Smooth muscle cell (in vitro differentiated cells): ENCODE measurements around the gene LZTFL1. TPM values are rescaled to one million over a fixed set of nuclear protein-coding genes. Genes with fewer than 3 reads are reported as not detected.

Source experiments
- DNase-seq: peaks from one replicate; lab custom pipeline; 2025; ENCODE audit not compliant: unreplicated experiment; lab: John Stamatoyannopoulos, UW
- H2AFZ ChIP-seq: fragments of 200-600 bp; sonication (generic); 2 replicates; pipeline ENCODE4 v1.6.0; 2016; ENCODE audit warnings: antibody characterized with exemption, low read depth, mild to moderate bottlenecking
- H3F3A ChIP-seq: fragments of 200-600 bp; sonication (generic); 2 replicates; pipeline ENCODE4 v1.6.0; 2017; ENCODE audit warnings: antibody characterized with exemption, low read depth
- H3K27ac ChIP-seq: fragments of 200-600 bp; sonication (generic); 2 replicates; pipeline ENCODE4 v1.5.1; 2016; ENCODE audit warnings: low read depth, mild to moderate bottlenecking
- H3K27me3 ChIP-seq: fragments of 200-600 bp; sonication (generic); 2 replicates; pipeline ENCODE4 v1.6.1; 2016; ENCODE audit warnings: low read depth, mild to moderate bottlenecking
- H3K36me3 ChIP-seq: fragments of 200-600 bp; sonication (generic); 2 replicates; pipeline ENCODE4 v1.5.1; 2016; ENCODE audit warnings: low read depth
- H3K4me1 ChIP-seq: fragments of 200-600 bp; sonication (generic); 2 replicates; pipeline ENCODE4 v1.5.1; 2016; ENCODE audit warnings: low read depth
- H3K4me2 ChIP-seq: fragments of 200-600 bp; sonication (generic); 2 replicates; pipeline ENCODE4 v1.6.0; 2016; ENCODE audit warnings: mild to moderate bottlenecking
- H3K4me3 ChIP-seq: fragments of 200-600 bp; sonication (generic); 2 replicates; pipeline ENCODE4 v1.5.1; 2016; ENCODE audit warnings: mild to moderate bottlenecking
- H3K79me2 ChIP-seq: fragments of 200-600 bp; sonication (generic); 2 replicates; pipeline ENCODE4 v1.6.0; 2016; ENCODE audit warnings: low read depth, mild to moderate bottlenecking
- H3K9ac ChIP-seq: fragments of 200-600 bp; sonication (generic); 2 replicates; pipeline ENCODE4 v1.6.0; 2016; ENCODE audit warnings: low read depth
- H3K9me3 ChIP-seq: fragments of 200-600 bp; sonication (generic); replicated peaks from 2 replicates; pipeline ENCODE4 v1.5.1; 2016; ENCODE audit warnings: low read depth
- H4K20me1 ChIP-seq: fragments of 200-600 bp; sonication (generic); 2 replicates; pipeline ENCODE4 v1.6.0; 2016; ENCODE audit warnings: low read depth
- CTCF ChIP-seq: fragments of 200-600 bp; sonication (generic); IDR thresholded peaks from 2 replicates; pipeline ENCODE4 v1.5.1; 2017; ENCODE audit warnings: borderline replicate concordance, mild to moderate bottlenecking, antibody characterized with exemption; ENCODE audit not compliant: insufficient read depth, poor library complexity, severe bottlenecking
- WGBS: methylation state at CpG from one replicate; pipeline ENCODE4 v1.1.7; 2016; ENCODE audit warnings: low lambda C conversion rate; 5-methylcytosine and 5-hydroxymethylcytosine counted together
- polyA plus RNA-seq: library from polyadenylated mRNA; unstranded; fragments of >200 nt; fragmentation: Nextera tagmentation; extraction: Ambion mirVana; gene quantifications from 2 replicates; pipeline ENCODE4 v1.2.1, GENCODE V29; 2016
- total RNA-seq: library from RNA; depleted of rRNA; stranded (reverse); fragments of >200 nt; gene quantifications from 2 replicates; pipeline ENCODE4 v1.2.3, GENCODE V29; 2014

Gene LZTFL1
- total and polyA plus RNA-seq, 2 experiments from 2014 or later = 8.6 to 29.4 TPM

- Histone ChIP-seq H3F3A (no peaks in the 10 kb centered on the region), H3K36me3 (no peaks in the 10 kb centered on the region), H3K4me1 (no peaks in the 10 kb centered on the region), H3K27ac (no peak overlapping the region), H3K4me3 (no peak overlapping the region), H2AFZ (no peak overlapping the region), H3K79me2 (no peaks in the 10 kb centered on the region), H3K4me2 (no peak overlapping the region), H4K20me1 (no peaks in the 10 kb centered on the region), H3K9me3 (no peaks in the 10 kb centered on the region), H3K9ac (no peak overlapping the region), H3K27me3 (peaks cover 30% of the 10 kb centered on the region)
- no peak for DNase-seq
- TF ChIP-seq CTCF = no peak
- WGBS = 83% methylated on average over 2 of the region's 2 CpGs
Observed at GRCh38 chr3:45790596-45790995, 51.3 kb downstream of the LZTFL1 start.

GRCh38 chr3:45789235-45789812 lies 52.6 kb downstream of the LZTFL1 start:
- Histone ChIP-seq H4K20me1 (no peaks in the 10 kb centered on the region), H3K4me3 (no peak overlapping the region), H2AFZ (no peak overlapping the region), H3K79me2 (no peaks in the 10 kb centered on the region), H3K9ac (no peak overlapping the region), H3K36me3 (no peaks in the 10 kb centered on the region), H3K27me3 (peaks cover 17% of the 10 kb centered on the region), H3K4me2 (no peak overlapping the region), H3K27ac (no peak overlapping the region), H3K9me3 (no peaks in the 10 kb centered on the region), H3K4me1 (no peaks in the 10 kb centered on the region), H3F3A (no peaks in the 10 kb centered on the region)
- WGBS = 89% methylated on average over 4 of the region's 4 CpGs
- no peak for DNase-seq
- no peak for TF ChIP-seq CTCF

GRCh38 chr3:45787551-45787950 lies 54.4 kb downstream of the LZTFL1 start:
- H3K9ac ChIP-seq = no peak overlapping the region
- H4K20me1 ChIP-seq = no peaks in the 10 kb centered on the region
- no peak overlapping the region for H2AFZ ChIP-seq
- TF ChIP-seq CTCF = no peak
- no peaks in the 10 kb centered on the region for H3K36me3 ChIP-seq
- H3K9me3 ChIP-seq = no peaks in the 10 kb centered on the region
- no peaks in the 10 kb centered on the region for H3K4me1 ChIP-seq
- no peaks in the 10 kb centered on the region for H3K79me2 ChIP-seq
- H3K4me3 ChIP-seq = no peak overlapping the region
- DNase-seq = no peak
- 100% methylated on average over 2 of the region's 2 CpGs for WGBS
- no peak overlapping the region for H3K27ac ChIP-seq
- H3F3A ChIP-seq = no peaks in the 10 kb centered on the region
- no peak overlapping the region for H3K4me2 ChIP-seq
- H3K27me3 ChIP-seq = peaks cover 10% of the 10 kb centered on the region

- WGBS = 79% methylated on average over 4 of the region's 4 CpGs
- Histone ChIP-seq H4K20me1 (no peaks in the 10 kb centered on the region), H3K36me3 (no peaks in the 10 kb centered on the region), H3K27me3 (peaks cover 10% of the 10 kb centered on the region), H3K9ac (no peak overlapping the region), H3K4me3 (no peak overlapping the region), H3K27ac (no peak overlapping the region), H3K4me1 (no peaks in the 10 kb centered on the region), H3K79me2 (no peaks in the 10 kb centered on the region), H3K9me3 (no peaks in the 10 kb centered on the region), H3K4me2 (no peak overlapping the region), H3F3A (no peaks in the 10 kb centered on the region), H2AFZ (no peak overlapping the region)
- DNase-seq = no peak
- TF ChIP-seq CTCF = no peak
Observed at GRCh38 chr3:45786801-45787495, 55.0 kb downstream of the LZTFL1 start.
